HG03432 (cell line): ENCODE results near the gene BEST1.
"Not testable (repeated sequence)": the region's sequence is repeated elsewhere in the genome, so short reads cannot be mapped to it uniquely, and the experiment has no call there.

Source experiments
- ATAC-seq: cut with Tn5 transposase; IDR thresholded peaks from one replicate; pipeline ENCODE4 v1.9.1; 2021; ENCODE audit warnings: mild to moderate bottlenecking, moderate library complexity; ENCODE audit not compliant: unreplicated experiment

The BEST1 gene

DNA sequence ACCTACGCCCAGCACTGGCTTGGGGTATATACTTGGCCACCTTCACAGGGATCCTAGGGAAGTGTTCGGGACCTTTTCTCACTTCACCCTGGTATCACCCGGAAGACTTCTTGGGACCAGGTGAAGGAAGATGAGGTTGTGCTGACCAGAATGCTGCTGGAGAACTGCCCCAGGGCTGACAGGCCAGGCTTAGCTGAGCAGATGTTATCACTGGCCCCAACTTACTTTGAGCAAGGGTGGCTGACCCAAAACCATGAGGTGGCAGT, 12.8 kb downstream of the BEST1 start:
- ATAC-seq: no peak

GRCh38 chr11:61963282-61964057, 13.3 kb downstream of the BEST1 start:
- ATAC-seq: no peak

- ATAC-seq: no peak
Observed at GRCh38 chr11:61964058-61964665, 14.0 kb downstream of the BEST1 start.

- ATAC-seq: not testable (repeated sequence)
Observed at GRCh38 chr11:61964666-61965271, 14.6 kb downstream of the BEST1 start.

DNA sequence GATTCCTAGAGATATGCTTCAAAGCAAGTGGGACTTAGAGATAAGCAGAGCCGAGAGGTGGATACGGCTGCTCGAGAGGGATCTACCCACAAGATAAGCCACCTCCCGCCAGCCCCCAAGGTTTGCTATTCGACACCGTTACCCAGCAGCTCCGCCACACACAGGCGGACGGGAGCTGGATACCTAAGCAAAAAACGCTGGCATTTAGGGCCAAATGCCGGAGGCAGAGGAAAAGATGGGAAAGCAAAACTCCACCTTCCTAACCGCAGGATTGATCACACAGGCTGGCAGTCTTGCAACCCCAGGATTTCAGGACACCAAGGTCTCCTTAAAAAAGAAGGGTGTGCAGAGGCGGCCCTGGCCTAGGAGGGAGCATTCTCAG, 16.6 kb downstream of the BEST1 start:
- ATAC-seq: no peak

- ATAC-seq: peak; percentile 65
Observed at GRCh38 chr11:61967116-61967923, 17.2 kb downstream of the BEST1 start, which contains the start of gene FTH1. TSS of gene FTH1 (minus strand) at chr11:61967634. CDS start at chr11:61967425, 209 bp downstream.

- ATAC-seq: peak; percentile 29
Observed at GRCh38 chr11:61967924-61968757, 18.0 kb downstream of the BEST1 start.

GRCh38 chr11:61968758-61969390, 18.7 kb downstream of the BEST1 start:
- ATAC-seq: no peak

DNA sequence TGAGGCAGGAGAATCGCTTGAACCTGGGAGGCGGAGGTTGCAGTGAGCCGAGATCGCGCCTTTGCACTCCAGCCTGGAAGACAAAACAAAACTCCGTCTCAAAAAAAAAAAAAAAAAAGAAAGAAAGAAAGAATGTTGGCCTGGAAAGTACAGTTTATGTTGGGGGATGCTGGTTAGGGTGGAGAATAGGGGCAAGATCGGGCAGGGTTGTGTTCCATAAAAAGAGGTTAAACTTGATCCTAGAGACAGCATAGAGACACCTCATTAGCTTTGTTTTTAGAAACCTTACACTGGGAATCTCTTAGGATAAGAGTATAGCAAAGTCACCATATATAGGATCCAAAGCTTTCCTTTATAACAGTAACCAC, 19.2 kb downstream of the BEST1 start:
- no peak for ATAC-seq

- ATAC-seq: no peak
Observed at GRCh38 chr11:61969838-61970662, 19.9 kb downstream of the BEST1 start.

- ATAC-seq: peak; percentile 20
Observed at GRCh38 chr11:61971248-61972111, 21.3 kb downstream of the BEST1 start.

- ATAC-seq: no peak
Observed at GRCh38 chr11:61972112-61972671, 22.0 kb downstream of the BEST1 start.

GRCh38 chr11:61972672-61973475, 22.7 kb downstream of the BEST1 start:
- ATAC-seq: no peak

DNA sequence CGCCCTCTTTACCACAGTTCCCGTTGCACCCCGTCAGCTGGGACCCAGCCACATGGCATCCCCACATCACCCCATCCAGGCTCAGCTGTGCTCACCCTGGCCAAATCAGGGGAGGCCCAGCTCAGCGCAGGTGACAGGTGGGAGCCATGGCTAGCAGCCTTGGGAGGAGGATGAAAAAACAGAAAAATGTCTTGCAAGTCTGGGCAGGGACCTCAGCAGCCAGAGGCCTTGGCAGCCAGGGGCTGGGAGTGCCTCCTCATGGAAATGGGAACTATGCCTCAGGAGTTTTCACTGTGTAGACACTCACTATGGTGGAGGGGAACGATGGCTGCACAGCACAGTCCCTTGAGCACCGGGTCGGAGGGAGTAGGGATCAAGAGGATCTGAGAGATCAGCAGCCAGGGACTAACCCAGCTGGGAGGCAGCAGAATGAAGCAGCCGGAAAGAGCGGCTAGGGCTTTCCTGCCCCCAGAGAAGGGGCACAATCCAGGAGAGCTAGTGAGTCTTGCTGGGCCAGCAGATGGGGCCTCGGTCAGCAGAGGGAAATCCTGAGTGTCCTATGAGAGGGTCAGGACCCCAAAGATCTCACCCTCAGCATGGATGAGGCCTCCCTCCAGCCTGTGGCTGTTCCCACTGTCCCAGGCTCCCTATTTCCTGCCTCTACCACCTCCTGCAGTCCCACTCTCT, 23.5 kb downstream of the BEST1 start:
- no peak for ATAC-seq

DNA sequence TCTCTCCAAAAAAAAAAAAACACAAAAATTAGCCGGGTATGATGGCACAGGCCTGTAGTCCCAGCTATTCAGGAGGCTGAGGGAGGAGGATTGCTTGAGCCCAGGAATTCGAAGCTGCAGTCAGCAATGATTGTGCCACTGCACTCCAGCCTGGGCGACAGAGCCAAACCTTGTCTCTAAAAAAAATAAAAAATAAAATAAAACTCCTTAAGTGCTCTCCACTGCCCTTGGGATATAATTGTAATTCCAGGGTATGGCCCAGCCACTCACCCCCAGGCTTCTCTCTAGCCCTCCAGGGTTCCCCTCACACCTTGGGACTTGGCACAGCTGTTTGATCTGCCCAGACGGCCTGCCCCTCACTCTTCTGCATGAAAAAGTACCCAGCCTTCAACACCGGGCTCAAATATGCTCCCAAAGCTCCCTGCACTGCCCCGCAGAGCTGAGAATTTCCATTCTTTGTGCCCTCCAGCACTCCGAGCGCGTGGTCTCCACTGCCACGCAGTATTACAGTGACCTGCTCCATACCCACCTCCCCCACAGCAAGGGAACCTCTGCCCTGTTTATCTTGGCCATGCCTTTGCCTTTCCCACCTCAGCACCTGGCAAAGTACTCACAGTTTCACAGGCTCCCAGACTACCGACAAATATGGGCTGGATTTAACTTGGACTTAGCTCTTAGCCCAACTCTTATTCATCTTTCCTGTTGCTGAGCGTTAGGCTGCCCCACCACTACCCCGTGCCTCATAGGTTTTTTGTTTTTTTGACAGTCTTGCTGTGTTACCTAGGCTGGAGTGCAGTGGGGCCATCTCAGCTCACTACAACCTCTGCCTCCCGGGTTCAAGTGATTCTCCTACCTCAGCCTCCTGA, 24.8 kb downstream of the BEST1 start:
- ATAC-seq: no peak
